ENCODE data around the gene MLC1.

- TF ChIP-seq POLR2A (IDR thresholded peaks at IDR 0.05; ENCODE audit: low read length), result no peak
- TF ChIP-seq GATA1 (IDR thresholded peaks at IDR 0.05; ENCODE audit: low read depth, low read length), result no peak
Measured at GRCh38 chr22:50063589-50064393, 21.4 kb downstream of the MLC1 start.

Data from erythroblast (primary cell).